Measurements from ENCODE around the gene PPP5C. TPM values are rescaled to one million over a fixed set of nuclear protein-coding genes. Genes with fewer than 3 reads are reported as not detected.
A peak's percentile ranks its signal among the peaks of the same experiment; 100 is the strongest.
"Not testable (repeated sequence)": the region's sequence is repeated elsewhere in the genome, so short reads cannot be mapped to it uniquely, and the experiment has no call there.

Gene PPP5C
- total RNA-seq, 1 experiment from 2014 or later: 80.8 TPM

- DNase-seq (ENCODE audit: low read depth): no peak
These were observed 40.3 kb downstream of the PPP5C start for GRCh38 chr19:46386996-46387712.

DNA sequence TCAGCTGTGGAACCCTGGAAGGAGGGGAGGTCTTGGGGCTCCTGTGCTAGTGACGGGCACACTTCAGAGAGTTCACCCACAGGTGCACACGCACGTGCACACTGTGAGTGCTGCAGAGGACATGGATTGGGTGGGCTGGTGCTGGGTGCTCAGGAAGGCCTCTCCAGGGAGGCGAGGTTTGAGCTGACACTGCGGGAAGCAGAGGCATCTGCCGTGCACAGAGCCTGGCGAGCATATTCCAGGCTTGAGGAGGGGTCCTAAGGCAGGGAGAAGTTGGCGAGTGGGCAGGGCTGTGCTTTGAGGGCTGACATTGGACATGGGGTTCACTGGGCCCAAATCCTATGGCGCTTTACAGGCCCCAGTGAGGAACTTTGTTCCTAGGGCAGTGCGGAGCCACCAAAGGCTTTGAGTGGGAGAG lies 40.8 kb downstream of the PPP5C start:
- no peak for DNase-seq (ENCODE audit: low read depth)

GRCh38 chr19:46388311-46389095 lies 41.6 kb downstream of the PPP5C start:
- no peak for DNase-seq (ENCODE audit: low read depth)

DNA sequence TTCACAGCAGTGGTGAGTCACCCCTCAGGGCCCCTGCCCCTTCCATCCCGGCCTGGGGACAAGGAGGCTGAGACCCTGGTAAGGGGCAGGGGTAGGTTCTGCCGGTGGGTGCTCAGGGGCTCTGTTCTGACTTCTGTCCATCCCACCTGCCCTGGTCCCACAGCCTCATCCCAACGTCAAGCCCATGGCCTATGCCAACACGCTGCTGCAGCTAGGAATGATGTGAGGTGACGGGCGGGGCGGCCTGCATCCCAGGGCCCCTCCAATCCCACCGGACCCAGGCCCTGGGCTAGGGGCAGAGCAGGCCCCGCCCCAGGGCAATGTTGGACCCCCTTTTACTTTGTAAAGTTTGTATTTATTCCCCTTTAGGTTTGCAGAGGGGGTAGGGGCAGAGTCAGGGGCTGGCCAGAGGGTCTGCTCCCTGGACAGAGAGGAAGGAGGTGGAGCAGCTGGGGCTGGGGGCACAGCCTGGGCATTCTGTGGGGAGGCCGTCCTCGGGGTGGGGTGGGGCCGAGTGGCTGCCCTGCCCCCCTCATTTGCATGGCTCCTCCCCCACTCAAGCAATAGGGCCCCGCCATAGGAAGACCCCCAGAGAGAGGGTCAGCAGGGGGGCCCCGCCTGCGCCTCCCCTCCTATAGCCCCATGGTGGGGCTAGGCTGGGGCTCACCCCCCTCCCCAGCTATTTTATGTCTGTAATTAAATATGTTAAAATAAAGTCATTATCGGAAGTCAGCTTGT lies 43.4 kb downstream of the PPP5C start:
- DNase-seq (ENCODE audit: low read depth): no peak

DNA sequence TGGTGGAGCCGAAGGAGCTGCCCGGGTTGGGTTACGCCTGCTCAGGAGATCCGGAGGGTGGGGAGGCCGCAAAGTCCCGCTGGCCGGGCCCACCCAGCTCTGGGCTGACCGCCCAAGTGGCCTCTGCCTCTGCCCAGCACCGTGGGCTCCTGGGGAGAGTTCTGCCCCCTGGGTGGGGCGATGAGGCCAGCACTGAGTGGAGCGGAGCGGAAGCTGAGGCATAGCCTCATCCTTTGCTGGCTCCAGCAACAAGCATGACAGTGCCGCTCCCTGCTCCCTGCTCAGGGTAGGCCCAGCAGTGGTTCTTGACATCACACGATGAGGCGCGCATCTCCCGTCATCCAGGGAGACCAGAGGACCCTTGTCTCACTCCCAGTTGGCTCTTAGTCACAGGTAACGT lies 44.0 kb downstream of the PPP5C start:
- DNase-seq (ENCODE audit: low read depth): no peak

DNA sequence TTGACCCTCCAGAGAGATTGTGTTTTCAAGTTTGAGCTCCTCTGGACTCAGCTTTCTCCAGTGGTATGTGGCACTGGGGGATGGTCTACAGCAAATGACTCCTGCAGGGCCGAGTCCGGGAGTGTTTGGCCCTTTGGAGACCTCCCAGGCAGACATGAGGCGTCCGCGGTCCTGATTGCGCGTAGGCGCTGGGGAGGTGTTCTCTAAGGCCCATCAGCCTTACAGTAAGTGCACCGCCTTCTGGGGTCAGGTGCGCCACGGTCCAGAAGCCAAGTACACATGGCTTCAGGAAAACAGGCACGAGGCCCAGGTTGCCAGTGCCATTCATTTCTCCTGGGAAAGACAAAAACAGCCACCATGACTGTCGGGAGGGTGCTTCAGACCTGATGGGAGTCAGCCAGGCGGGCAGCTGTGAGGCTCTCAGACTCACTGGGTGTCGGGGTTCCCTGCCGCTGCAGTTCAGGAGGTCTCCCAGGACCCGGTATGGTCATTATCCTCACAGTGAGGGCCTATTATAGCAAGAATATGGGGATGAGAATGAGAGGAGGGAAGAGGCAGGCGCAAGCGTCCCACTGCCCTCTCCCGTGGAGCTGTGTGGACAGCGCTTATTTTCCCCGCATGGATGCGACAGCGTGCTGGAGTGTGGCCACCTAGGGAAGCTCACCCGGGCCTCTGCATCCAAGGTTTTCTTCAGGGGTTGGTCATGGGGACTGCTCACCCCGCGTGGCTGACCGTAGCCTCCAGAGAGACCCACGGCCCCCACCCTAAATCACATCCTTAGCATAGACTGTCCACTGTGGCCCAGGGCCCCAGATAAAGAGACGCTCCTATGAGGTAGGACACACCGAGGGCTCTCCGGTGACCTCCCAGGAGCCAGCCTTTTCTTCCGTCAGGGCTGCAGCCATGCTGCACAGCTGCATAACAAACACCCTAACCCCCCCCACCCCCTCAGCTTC lies 44.7 kb downstream of the PPP5C start:
- no peak for DNase-seq (ENCODE audit: low read depth)

- DNase-seq (ENCODE audit: low read depth): no peak
These were observed 45.4 kb downstream of the PPP5C start for GRCh38 chr19:46392252-46392801.

GRCh38 chr19:46392837-46393236 lies 46.0 kb downstream of the PPP5C start:
- DNase-seq (ENCODE audit: low read depth): no peak

GRCh38 chr19:46393456-46394401 lies 46.8 kb downstream of the PPP5C start:
- DNase-seq (ENCODE audit: low read depth): no peak

GRCh38 chr19:46394402-46394797 lies 47.5 kb downstream of the PPP5C start:
- peak; percentile 39 for DNase-seq (ENCODE audit: low read depth)

- not testable (repeated sequence) for DNase-seq (ENCODE audit: low read depth)
These were observed 51.1 kb downstream of the PPP5C start for GRCh38 chr19:46397801-46398479.

- no peak for DNase-seq (ENCODE audit: low read depth)
These were observed 55.8 kb downstream of the PPP5C start for GRCh38 chr19:46402725-46403124.

GRCh38 chr19:46404055-46404752 lies 57.3 kb downstream of the PPP5C start:
- DNase-seq (ENCODE audit: low read depth): no peak

- DNase-seq (ENCODE audit: low read depth): no peak
These were observed 58.0 kb downstream of the PPP5C start for GRCh38 chr19:46404753-46405468.

GRCh38 chr19:46406976-46407375 lies 60.1 kb downstream of the PPP5C start:
- no peak for DNase-seq (ENCODE audit: low read depth)

GRCh38 chr19:46407856-46408663 lies 61.2 kb downstream of the PPP5C start:
- no peak for DNase-seq (ENCODE audit: low read depth)

GRCh38 chr19:46408664-46409039 lies 61.8 kb downstream of the PPP5C start:
- no peak for DNase-seq (ENCODE audit: low read depth)

Data from Daoy (cell line).